ENCODE results near the gene MAD1L1. TPM values are rescaled to one million over a fixed set of nuclear protein-coding genes. Genes with fewer than 3 reads are reported as not detected.

The MAD1L1 gene
- total and polyA plus RNA-seq, 7 experiments from 2014 or later, result 112 to 314 (median 136) TPM

GRCh38 chr7:1869452-1870130 is 363.2 kb downstream of the MAD1L1 start:
- Mint-ChIP-seq H3K27ac (no peak overlapping the region), H3K9me3 (peaks cover 0 to 13% (median 0%) of the 10 kb centered on the region in 11 donors), H3K4me3 (no peak overlapping the region), H3K4me1 (peaks cover 3 to 24% (median 13%) of the 10 kb centered on the region in 7 donors), H3K36me3 (peaks cover 0 to 24% (median 3%) of the 10 kb centered on the region in 5 donors), H3K27me3 (no peaks in the 10 kb centered on the region)
- ATAC-seq, result no peak
- H3K27me3 ChIP-seq (ENCODE audit: control insufficient read depth in 2 of 2, insufficient read depth in 2 of 2, low read length in 2 of 2), result no peaks in the 10 kb centered on the region
- ChIA-PET POLR2A (no interaction called here), CTCF (no interaction called here)
- no peak for DNase-seq
- peaks cover 0 to 55% (median 0%) of the 10 kb centered on the region in 3 experiments for H3K36me3 ChIP-seq (ENCODE audit: control insufficient read depth in 2 of 3, insufficient read depth in 3 of 3, low read length in 3 of 3)
- H3K9me3 ChIP-seq (ENCODE audit: control insufficient read depth in 2 of 3, low read length in 3 of 3), result no peaks in the 10 kb centered on the region
- no peak overlapping the region for H3K4me3 ChIP-seq (ENCODE audit: low read length)
- H3K4me1 ChIP-seq (ENCODE audit: control insufficient read depth in 2 of 2, insufficient read depth in 2 of 2, low read length in 2 of 2), result no peaks in the 10 kb centered on the region
- H3K27ac ChIP-seq (ENCODE audit: low read depth, low read length), result no peak overlapping the region
- intact Hi-C loops (cut with micrococcal nuclease), result no loop called here

GRCh38 chr7:1868516-1869165 is 364.1 kb downstream of the MAD1L1 start:
- peaks cover 0 to 52% (median 0%) of the 10 kb centered on the region in 3 experiments for H3K36me3 ChIP-seq (ENCODE audit: control insufficient read depth in 2 of 3, insufficient read depth in 3 of 3, low read length in 3 of 3)
- no peaks in the 10 kb centered on the region for H3K4me1 ChIP-seq (ENCODE audit: control insufficient read depth in 2 of 2, insufficient read depth in 2 of 2, low read length in 2 of 2)
- ChIA-PET POLR2A (no interaction called here), CTCF (no interaction called here)
- H3K36me3 Mint-ChIP-seq, result peaks cover 0 to 21% (median 3%) of the 10 kb centered on the region in 5 donors
- H3K27me3 Mint-ChIP-seq, result no peaks in the 10 kb centered on the region
- H3K9me3 ChIP-seq (ENCODE audit: control insufficient read depth in 2 of 3, low read length in 3 of 3), result no peaks in the 10 kb centered on the region
- no peak overlapping the region for H3K27ac ChIP-seq (ENCODE audit: low read depth, low read length)
- no peak overlapping the region for H3K4me3 Mint-ChIP-seq
- no peak overlapping the region for H3K27ac Mint-ChIP-seq
- no peaks in the 10 kb centered on the region for H3K27me3 ChIP-seq (ENCODE audit: control insufficient read depth in 2 of 2, insufficient read depth in 2 of 2, low read length in 2 of 2)
- no peak overlapping the region for H3K4me3 ChIP-seq (ENCODE audit: low read length)
- peaks cover 3 to 24% (median 13%) of the 10 kb centered on the region in 7 donors for H3K4me1 Mint-ChIP-seq
- intact Hi-C loops (cut with micrococcal nuclease), result no loop called here
- ATAC-seq (no peak), DNase-seq (no peak)
- peaks cover 0 to 13% (median 0%) of the 10 kb centered on the region in 11 donors for H3K9me3 Mint-ChIP-seq

- Mint-ChIP-seq H3K36me3 (peaks cover 0 to 19% (median under 1%) of the 10 kb centered on the region in 5 donors), H3K4me3 (no peak overlapping the region), H3K27me3 (no peaks in the 10 kb centered on the region), H3K9me3 (peaks cover 0 to 13% (median 0%) of the 10 kb centered on the region in 11 donors), H3K27ac (no peak overlapping the region), H3K4me1 (peaks cover 3 to 22% (median 15%) of the 10 kb centered on the region in 7 donors)
- ChIA-PET POLR2A (no interaction called here), CTCF (interaction anchor here (0.7 kb wide), 1 partner anchor 21 kb away, joined by 4 read pairs; no protein-coding TSS in a partner anchor)
- ATAC-seq (peak; percentile 23), DNase-seq (no peak)
- intact Hi-C loops (cut with micrococcal nuclease), result no loop called here
- H3K4me3 ChIP-seq (ENCODE audit: low read length), result no peak overlapping the region
- H3K9me3 ChIP-seq (ENCODE audit: control insufficient read depth in 2 of 3, low read length in 3 of 3), result no peaks in the 10 kb centered on the region
- H3K36me3 ChIP-seq (ENCODE audit: control insufficient read depth in 2 of 3, insufficient read depth in 3 of 3, low read length in 3 of 3), result peaks cover 0 to 42% (median 0%) of the 10 kb centered on the region in 3 experiments
- H3K4me1 ChIP-seq (ENCODE audit: control insufficient read depth in 2 of 2, insufficient read depth in 2 of 2, low read length in 2 of 2), result no peaks in the 10 kb centered on the region
- H3K27me3 ChIP-seq (ENCODE audit: control insufficient read depth in 2 of 2, insufficient read depth in 2 of 2, low read length in 2 of 2), result no peaks in the 10 kb centered on the region
- no peak overlapping the region for H3K27ac ChIP-seq (ENCODE audit: low read depth, low read length)
Measured at GRCh38 chr7:1867370-1868260, 365.1 kb downstream of the MAD1L1 start.

GRCh38 chr7:1866601-1867000 is 366.1 kb downstream of the MAD1L1 start:
- peak; percentile 12 for ATAC-seq
- ChIA-PET POLR2A (no interaction called here), CTCF (interaction anchor here (0.7 kb wide), 1 partner anchor 20 kb away, joined by 4 read pairs; no protein-coding TSS in a partner anchor)
- intact Hi-C loops (cut with micrococcal nuclease), result no loop called here
- Histone ChIP-seq H3K27me3 (ENCODE audit: control insufficient read depth in 2 of 2, insufficient read depth in 2 of 2, low read length in 2 of 2) (no peaks in the 10 kb centered on the region), H3K9me3 (ENCODE audit: control insufficient read depth in 2 of 3, low read length in 3 of 3) (no peaks in the 10 kb centered on the region), H3K27ac (ENCODE audit: low read depth, low read length) (no peak overlapping the region), H3K4me1 (ENCODE audit: control insufficient read depth in 2 of 2, insufficient read depth in 2 of 2, low read length in 2 of 2) (no peaks in the 10 kb centered on the region), H3K4me3 (ENCODE audit: low read length) (no peak overlapping the region), H3K36me3 (ENCODE audit: control insufficient read depth in 2 of 3, insufficient read depth in 3 of 3, low read length in 3 of 3) (peaks cover 0 to 38% (median 0%) of the 10 kb centered on the region in 3 experiments)
- Mint-ChIP-seq H3K36me3 (peaks cover 0 to 15% (median 0%) of the 10 kb centered on the region in 5 donors), H3K27me3 (no peaks in the 10 kb centered on the region), H3K4me1 (peaks cover 3 to 22% (median 18%) of the 10 kb centered on the region in 7 donors), H3K9me3 (peaks cover 0 to 12% (median 0%) of the 10 kb centered on the region in 11 donors), H3K4me3 (no peak overlapping the region), H3K27ac (peak overlapping the region in 2 of 9 donors; percentile 52 to 65)
- DNase-seq, result no peak

GRCh38 chr7:1865571-1866255 is 367.0 kb downstream of the MAD1L1 start:
- H3K9me3 Mint-ChIP-seq, result peaks cover 0 to 4% (median 0%) of the 10 kb centered on the region in 11 donors

More at GRCh38 chr7:1865571-1866255, 367.0 kb downstream of the MAD1L1 start:
- no peak for DNase-seq
- H3K9me3 ChIP-seq (ENCODE audit: control insufficient read depth in 2 of 3, low read length in 3 of 3), result no peaks in the 10 kb centered on the region
- POLR2A ChIA-PET, result no interaction called here
- H3K27ac ChIP-seq (ENCODE audit: low read depth, low read length), result no peak overlapping the region
- CTCF ChIA-PET, result interaction anchor here (0.6 kb wide), 1 partner anchor 363 kb away, joined by 3 read pairs; no protein-coding TSS in a partner anchor
- no peaks in the 10 kb centered on the region for H3K27me3 Mint-ChIP-seq
- H3K27me3 ChIP-seq (ENCODE audit: control insufficient read depth in 2 of 2, insufficient read depth in 2 of 2, low read length in 2 of 2), result no peaks in the 10 kb centered on the region
- peaks cover 0 to 13% (median 0%) of the 10 kb centered on the region in 5 donors for H3K36me3 Mint-ChIP-seq
- no peak for ATAC-seq
- peaks cover 3 to 22% (median 16%) of the 10 kb centered on the region in 7 donors for H3K4me1 Mint-ChIP-seq
- H3K4me3 ChIP-seq (ENCODE audit: low read length), result no peak overlapping the region
- H3K36me3 ChIP-seq (ENCODE audit: control insufficient read depth in 2 of 3, insufficient read depth in 3 of 3, low read length in 3 of 3), result peaks cover 0 to 37% (median 0%) of the 10 kb centered on the region in 3 experiments
- no peak overlapping the region for H3K27ac Mint-ChIP-seq
- intact Hi-C loops (cut with micrococcal nuclease), result no loop called here
- H3K4me3 Mint-ChIP-seq, result no peak overlapping the region
- H3K4me1 ChIP-seq (ENCODE audit: control insufficient read depth in 2 of 2, insufficient read depth in 2 of 2, low read length in 2 of 2), result no peaks in the 10 kb centered on the region
